GM04504 (cell line): Measurements from ENCODE around the gene RASIP1.
"Not testable (repeated sequence)": the region's sequence is repeated elsewhere in the genome, so short reads cannot be mapped to it uniquely, and the experiment has no call there.

Source experiments
- DNase-seq: peaks from one replicate; pipeline ENCODE4 v3.0.0-alpha.2; 2012; ENCODE audit warnings: low read depth

RASIP1 gene

GRCh38 chr19:48731452-48731851 is 9.0 kb downstream of the RASIP1 start:
- DNase-seq, result no peak

- no peak for DNase-seq
These were observed 11.3 kb downstream of the RASIP1 start for GRCh38 chr19:48728911-48729664.

GRCh38 chr19:48726556-48726955 is 13.9 kb downstream of the RASIP1 start:
- no peak for DNase-seq

GRCh38 chr19:48724796-48725753 is 15.3 kb downstream of the RASIP1 start:
- DNase-seq, result no peak

- no peak for DNase-seq
These were observed 18.2 kb downstream of the RASIP1 start for GRCh38 chr19:48722196-48722708.

- peak; percentile 99 for DNase-seq
These were observed 19.7 kb downstream of the RASIP1 start for GRCh38 chr19:48720613-48721296.

GRCh38 chr19:48720251-48720612 is 20.2 kb downstream of the RASIP1 start:
- no peak for DNase-seq

- DNase-seq, result no peak
These were observed 20.9 kb downstream of the RASIP1 start, which contains the start of gene MAMSTR for GRCh38 chr19:48719263-48720171. MAMSTR (minus strand) TSS chr19:48719725; CDS start chr19:48719031, 694 bp downstream.

- DNase-seq, result no peak
These were observed 21.6 kb downstream of the RASIP1 start for GRCh38 chr19:48718711-48719231.

- DNase-seq, result not testable (repeated sequence)
These were observed 22.3 kb downstream of the RASIP1 start for GRCh38 chr19:48718106-48718505.

GRCh38 chr19:48716562-48717291 is 23.7 kb downstream of the RASIP1 start:
- no peak for DNase-seq

- DNase-seq, result no peak
These were observed 24.7 kb downstream of the RASIP1 start for GRCh38 chr19:48715681-48716171.

- DNase-seq, result no peak
These were observed 25.4 kb downstream of the RASIP1 start for GRCh38 chr19:48714759-48715675.

- peak; percentile 99 for DNase-seq
These were observed 26.3 kb downstream of the RASIP1 start for GRCh38 chr19:48713864-48714755.

GRCh38 chr19:48713041-48713863 is 27.2 kb downstream of the RASIP1 start:
- DNase-seq, result no peak

GRCh38 chr19:48711106-48711662 is 29.2 kb downstream of the RASIP1 start:
- DNase-seq, result no peak

- no peak for DNase-seq
These were observed 31.9 kb downstream of the RASIP1 start for GRCh38 chr19:48708471-48708870.
